HCT116 (cell line): ENCODE measurements around the gene LUC7L. TPM values are rescaled to one million over a fixed set of nuclear protein-coding genes. Genes with fewer than 3 reads are reported as not detected.

Experiments
- ATAC-seq: fragments of 200-7000 bp; cut with Tn5 transposase; 2 replicates; pipeline ENCODE4 v1.9.1; 2020; ENCODE audit warnings: mild to moderate bottlenecking, moderate library complexity
- BruUV-seq: library from RNA; stranded (reverse); fragments of 400-500 nt; replicated peaks from 2 replicates; lab custom pipeline; 2021; lab: Mats Ljungman, UMichigan
- CTCF ChIA-PET: fragments of 300-600 bp; sonication (Branson Sonifier 250); formaldehyde crosslinking; loops from one replicate; lab custom pipeline; 2021; ENCODE audit warnings: antibody characterized with exemption; lab: Charles Lee
- POLR2A ChIA-PET: fragments of 300-600, 350-600 bp; sonication (Branson Sonifier 250); formaldehyde crosslinking; loops from one replicate; lab custom pipeline; 2021; ENCODE audit warnings: antibody characterized with exemption; lab: Charles Lee
- RAD21 ChIA-PET, 2 experiments: fragments of 300-600 bp; sonication (Branson Sonifier 250); formaldehyde crosslinking; loops; one replicate each; lab custom pipeline; 2023; ENCODE audit warnings: low total read pairs in 2 of 2; ENCODE audit not compliant: uncharacterized antibody in 2 of 2, unreplicated experiment in 2 of 2, low non-redundant PET in 1 of 2; lab: Charles Lee
- DNase-seq: peaks from one replicate; pipeline ENCODE4 v3.0.0-alpha.2; 2010; ENCODE audit warnings: low read depth, low spot score
- H2AFZ ChIP-seq: fragments of 200-600 bp; shearing (Covaris generic), sonication (generic); 2 replicates; pipeline ENCODE4 v1.6.1; 2017; ENCODE audit warnings: low read depth, mixed run types, mixed read lengths, antibody characterized with exemption, low read length; ENCODE audit not compliant: poor library complexity, severe bottlenecking
- H3K27ac ChIP-seq: 2 replicates; pipeline ENCODE4 v1.5.1; 2012; ENCODE audit warnings: low read depth, low read length
- H3K27me3 ChIP-seq: fragments of 200-600 bp; sonication (generic); 2 replicates; pipeline ENCODE4 v1.6.1; 2016; ENCODE audit warnings: mixed run types, low read length, mixed read lengths; ENCODE audit not compliant: insufficient read depth
- H3K36me3 ChIP-seq, 2 experiments: fragments of 200-500 bp in 1 of 2; fragments of 200-600 bp in 1 of 2; sonication (Bioruptor generic) in 1 of 2; sonication (generic) in 1 of 2; 2 replicates each; pipeline versions ENCODE4 v1.5.1 to v1.6.1; 2014 to 2016; ENCODE audit warnings: low read length in 2 of 2, inconsistent platforms in 1 of 2, mixed read lengths in 1 of 2, mixed run types in 1 of 2; ENCODE audit not compliant: insufficient read depth in 2 of 2, control insufficient read depth in 1 of 2
- H3K4me1 ChIP-seq, 2 experiments: fragments of 200-600 bp in 1 of 2; sonication (generic) in 1 of 2; 2 replicates each; pipeline versions ENCODE4 v1.5.1 to v1.6.1; 2012 to 2017; ENCODE audit warnings: low read length in 2 of 2, inconsistent platforms in 1 of 2, mild to moderate bottlenecking in 1 of 2, mixed read lengths in 1 of 2, mixed run types in 1 of 2, moderate library complexity in 1 of 2; ENCODE audit not compliant: insufficient read depth in 2 of 2, control insufficient read depth in 1 of 2
- H3K4me2 ChIP-seq: fragments of 200-600 bp; sonication (generic); 2 replicates; pipeline ENCODE4 v1.6.1; 2017; ENCODE audit warnings: mixed run types, low read length, mixed read lengths
- H3K4me3 ChIP-seq, 2 experiments: fragments of 200-600 bp in 1 of 2; sonication (generic) in 1 of 2; replicated peaks in 1 of 2; 2 replicates each; pipeline ENCODE4 v1.5.1; 2011 to 2016; ENCODE audit warnings: low read length in 2 of 2, control low read depth in 1 of 2, low read depth in 1 of 2, mild to moderate bottlenecking in 1 of 2, mixed read lengths in 1 of 2, mixed run types in 1 of 2
- H3K79me2 ChIP-seq: fragments of 200-600 bp; sonication (generic); 2 replicates; pipeline ENCODE4 v1.6.1; 2017; ENCODE audit warnings: mild to moderate bottlenecking, mixed run types, low read length, moderate library complexity, mixed read lengths; ENCODE audit not compliant: insufficient read depth
- H3K9ac ChIP-seq: fragments of 200-600 bp; sonication (generic); 2 replicates; pipeline ENCODE4 v1.6.1; 2016; ENCODE audit warnings: low read length, mixed read lengths
- H3K9me2 ChIP-seq: fragments of 200-600 bp; sonication (generic), shearing (Covaris generic); 2 replicates; pipeline ENCODE4 v1.6.1; 2017; ENCODE audit warnings: mixed run types, mild to moderate bottlenecking, moderate library complexity; ENCODE audit not compliant: insufficient read depth
- H3K9me3 ChIP-seq, 2 experiments: fragments of 200-500 bp in 1 of 2; fragments of 200-600 bp in 1 of 2; sonication (Bioruptor generic) in 1 of 2; sonication (generic) in 1 of 2; 2 replicates each; pipeline ENCODE4 v1.6.1; 2014 to 2017; ENCODE audit warnings: low read length in 2 of 2, mixed read lengths in 2 of 2, inconsistent platforms in 1 of 2, low read depth in 1 of 2, mild to moderate bottlenecking in 1 of 2, mixed run types in 1 of 2, moderate library complexity in 1 of 2; ENCODE audit not compliant: control insufficient read depth in 1 of 2, insufficient read depth in 1 of 2
- H4K20me1 ChIP-seq: fragments of 200-600 bp; sonication (generic), shearing (Covaris generic); 2 replicates; pipeline ENCODE4 v1.6.1; 2017; ENCODE audit warnings: mixed run types, mild to moderate bottlenecking, moderate library complexity; ENCODE audit not compliant: insufficient read depth
- ATF3 ChIP-seq: IDR thresholded peaks from 2 replicates; pipeline ENCODE4 v1.6.1; 2012
- CBX3 ChIP-seq: IDR thresholded peaks from 2 replicates; pipeline ENCODE4 v1.6.1; 2012; ENCODE audit warnings: low read depth
- CEBPB ChIP-seq: IDR thresholded peaks from 2 replicates; pipeline ENCODE4 v1.6.1; 2012; ENCODE audit warnings: low read depth
- EGR1 ChIP-seq: IDR thresholded peaks from 2 replicates; pipeline ENCODE4 v1.6.1; 2012; ENCODE audit warnings: low read depth
- ELF1 ChIP-seq: IDR thresholded peaks from 2 replicates; pipeline ENCODE4 v1.6.1; 2012; ENCODE audit warnings: low read depth, borderline replicate concordance
- EZH2 ChIP-seq: fragments of 200-600 bp; sonication (generic); IDR thresholded peaks from 2 replicates; pipeline ENCODE4 v1.6.1; 2017; ENCODE audit warnings: antibody characterized with exemption, mixed run types
- EZH2phosphoT487 ChIP-seq: fragments of 200-600 bp; IDR thresholded peaks from 2 replicates; pipeline ENCODE4 v1.6.1; 2018; ENCODE audit warnings: antibody characterized with exemption, borderline replicate concordance
- JUND ChIP-seq: IDR thresholded peaks from 2 replicates; pipeline ENCODE4 v1.6.1; 2012
- POLR2A ChIP-seq: IDR thresholded peaks from 2 replicates; pipeline ENCODE4 v1.7.0; 2011; ENCODE audit warnings: borderline replicate concordance; ENCODE audit not compliant: insufficient read depth, insufficient read length; ENCODE audit errors: extremely low read depth
- POLR2AphosphoS5 ChIP-seq: IDR thresholded peaks from 2 replicates; pipeline ENCODE4 v1.6.1; 2011; ENCODE audit warnings: mild to moderate bottlenecking, low read depth, low read length, moderate library complexity
- RAD21 ChIP-seq: IDR thresholded peaks from 2 replicates; pipeline ENCODE4 v1.6.1; 2012; ENCODE audit warnings: low read depth, mild to moderate bottlenecking
- REST ChIP-seq: IDR thresholded peaks from 2 replicates; pipeline ENCODE4 v1.6.1; 2012; ENCODE audit warnings: low read depth
- SP1 ChIP-seq: IDR thresholded peaks from 2 replicates; pipeline ENCODE4 v1.6.1; 2012; ENCODE audit warnings: low read depth
- SRF ChIP-seq: IDR thresholded peaks from 2 replicates; pipeline ENCODE4 v1.6.1; 2012; ENCODE audit warnings: low read depth
- YY1 ChIP-seq: IDR thresholded peaks from 2 replicates; pipeline ENCODE4 v1.6.1; 2011; ENCODE audit warnings: low read length, low read depth, moderate library complexity, mild to moderate bottlenecking; ENCODE audit not compliant: insufficient replicate concordance; ENCODE audit errors: extremely low read depth
- intact Hi-C: fragments of 100-400 bp; cut with micrococcal nuclease; formaldehyde crosslinking; loops from 2 replicates; pipeline ENCODE4 v1.10.0; 2022
- total RNA-seq: library from RNA; stranded (reverse); gene quantifications from one replicate; pipeline ENCODE4 v1.2.1, GENCODE V29; 2021; ENCODE audit not compliant: unreplicated experiment

LUC7L gene
- total RNA-seq, 1 experiment from 2014 or later: 50.5 TPM

DNA sequence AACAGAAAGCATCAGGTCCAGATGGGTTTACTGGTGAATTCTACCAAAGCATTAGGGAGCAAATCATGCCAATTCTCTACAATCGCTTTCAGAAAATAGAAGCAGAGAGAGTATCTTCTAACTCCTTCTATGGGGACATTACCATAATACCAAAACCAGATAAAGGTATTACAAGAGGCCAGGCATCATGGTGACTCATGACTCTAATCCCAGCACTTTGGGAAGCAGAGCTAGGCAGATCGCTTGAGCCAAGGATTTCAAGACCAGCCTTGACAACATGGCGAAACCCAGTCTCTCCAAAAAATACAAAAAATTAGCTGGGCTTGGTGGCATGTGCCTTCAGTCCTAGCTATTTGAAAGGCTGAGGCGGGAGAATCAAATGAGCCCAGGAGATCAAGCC lies 26.0 kb downstream of the LUC7L start (continued):
- TF ChIP-seq EZH2phosphoT487 (no peak), EZH2 (no peak), POLR2AphosphoS5 (no peak), POLR2A (no peak)
- TF ChIP-seq, all 23 proteins: peak for 0

- intact Hi-C loops: no loop called here
- Histone ChIP-seq H4K20me1 (no peaks in the 10 kb centered on the region), H3K4me3 (no peak overlapping the region), H3K27me3 (no peaks in the 10 kb centered on the region), H3K9ac (no peak overlapping the region), H2AFZ (no peak overlapping the region), H3K79me2 (no peaks in the 10 kb centered on the region), H3K36me3 (peaks cover 8 to 9% of the 10 kb centered on the region in 2 experiments; a peak in 3 of 4 replicates), H3K4me1 (no peaks in the 10 kb centered on the region), H3K27ac (no peak overlapping the region), H3K4me2 (no peak overlapping the region), H3K9me2 (no peaks in the 10 kb centered on the region), H3K9me3 (no peaks in the 10 kb centered on the region)
- TF ChIP-seq CBX3 (no peak), SP1 (no peak), SRF (no peak), CEBPB (no peak), POLR2A (no peak), JUND (no peak)
- DNase-seq (no peak), ATAC-seq (no peak)
- RAD21 ChIA-PET: no interaction called here
- POLR2A ChIA-PET: no interaction called here
- CTCF ChIA-PET: no interaction called here
- no TSS peak for BruUV-seq
These were observed 28.9 kb downstream of the LUC7L start for GRCh38 chr16:200388-200787.

- BruUV-seq: no TSS peak
- no peaks in the 10 kb centered on the region for H3K79me2 ChIP-seq
- intact Hi-C loops: no loop called here
- no peak overlapping the region for H3K27ac ChIP-seq
- H3K9me2 ChIP-seq: no peaks in the 10 kb centered on the region
- DNase-seq: no peak
- ATAC-seq: no peak
- no peaks in the 10 kb centered on the region for H3K9me3 ChIP-seq
- ChIA-PET CTCF (interaction anchor here (0.6 kb wide), 1 partner anchor 254 kb away, joined by 3 read pairs; no protein-coding TSS in a partner anchor), POLR2A (no interaction called here), RAD21 (no interaction called here)
- no peak overlapping the region for H3K9ac ChIP-seq
- H2AFZ ChIP-seq: no peak overlapping the region
- no peak overlapping the region for H3K4me3 ChIP-seq
- H3K4me1 ChIP-seq: no peaks in the 10 kb centered on the region
- H3K27me3 ChIP-seq: no peaks in the 10 kb centered on the region
- H3K36me3 ChIP-seq: peaks cover 7 to 13% of the 10 kb centered on the region in 2 experiments
- no peak overlapping the region for H3K4me2 ChIP-seq
- H4K20me1 ChIP-seq: no peaks in the 10 kb centered on the region
- no peak for TF ChIP-seq ATF3
- no peak for TF ChIP-seq YY1
- TF ChIP-seq EGR1: no peak
- no peak for TF ChIP-seq CBX3
- TF ChIP-seq EZH2: no peak
- no peak for TF ChIP-seq ELF1
- TF ChIP-seq REST: no peak
- TF ChIP-seq EZH2phosphoT487: no peak
- no peak for TF ChIP-seq RAD21
- no peak for TF ChIP-seq SRF
- TF ChIP-seq POLR2A: no peak
These were observed 34.7 kb downstream of the LUC7L start for GRCh38 chr16:194516-194915.
